GM18861 (cell line): ENCODE measurements around the gene FXR2.
"Not testable (repeated sequence)": the region's sequence is repeated elsewhere in the genome, so short reads cannot be mapped to it uniquely, and the experiment has no call there.

Source experiments
- ATAC-seq: cut with Tn5 transposase; IDR thresholded peaks from one replicate; pipeline ENCODE4 v1.9.1; 2021; ENCODE audit not compliant: unreplicated experiment

FXR2 gene

DNA sequence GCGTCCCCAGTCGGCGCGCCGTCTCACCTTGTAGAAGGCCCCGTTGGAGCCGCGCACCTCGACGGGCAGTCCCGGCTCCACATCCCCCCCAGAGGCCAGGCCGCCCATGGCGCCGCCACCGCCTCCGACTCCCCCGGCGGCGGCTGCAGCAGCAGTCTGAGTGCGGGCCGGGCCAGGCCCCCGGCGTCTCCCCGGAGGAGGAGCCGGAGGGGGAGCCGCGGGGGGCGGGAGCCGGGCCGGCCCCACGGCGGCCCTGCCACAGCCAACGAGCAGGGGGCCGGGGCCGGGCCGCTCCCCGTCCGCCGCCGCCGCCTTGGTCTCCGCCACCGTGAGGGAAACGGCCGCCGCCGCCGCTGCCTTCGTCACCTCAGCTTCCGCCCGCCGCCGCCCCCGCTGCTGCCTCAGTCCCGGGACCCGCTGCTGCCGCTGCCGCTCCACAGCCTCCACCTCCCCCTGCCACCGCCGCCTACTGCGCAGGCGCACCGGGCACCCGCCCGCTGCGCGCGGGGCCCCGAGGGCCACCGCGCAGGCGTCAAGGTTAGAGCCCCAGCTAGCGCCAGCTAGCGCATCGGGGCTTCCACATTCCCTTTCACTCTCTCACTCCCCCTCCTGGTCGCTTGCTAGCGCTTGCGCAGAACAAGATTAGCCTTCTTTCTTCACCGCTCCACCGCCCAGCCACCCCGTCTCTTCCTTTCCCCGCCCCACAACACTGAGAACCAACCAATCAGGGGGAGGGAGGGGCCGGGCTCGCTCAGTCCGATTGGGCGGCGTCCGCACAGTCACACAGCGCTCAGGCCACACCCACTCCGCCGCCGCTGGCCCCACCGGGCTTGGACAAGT, at the start of gene FXR2:
Gene FXR2, minus strand, starts transcription at position 473 of the 840 bp plus-strand sequence. Its CDS starts 365 bp downstream, at position 108.
- ATAC-seq = peak; percentile 86

DNA sequence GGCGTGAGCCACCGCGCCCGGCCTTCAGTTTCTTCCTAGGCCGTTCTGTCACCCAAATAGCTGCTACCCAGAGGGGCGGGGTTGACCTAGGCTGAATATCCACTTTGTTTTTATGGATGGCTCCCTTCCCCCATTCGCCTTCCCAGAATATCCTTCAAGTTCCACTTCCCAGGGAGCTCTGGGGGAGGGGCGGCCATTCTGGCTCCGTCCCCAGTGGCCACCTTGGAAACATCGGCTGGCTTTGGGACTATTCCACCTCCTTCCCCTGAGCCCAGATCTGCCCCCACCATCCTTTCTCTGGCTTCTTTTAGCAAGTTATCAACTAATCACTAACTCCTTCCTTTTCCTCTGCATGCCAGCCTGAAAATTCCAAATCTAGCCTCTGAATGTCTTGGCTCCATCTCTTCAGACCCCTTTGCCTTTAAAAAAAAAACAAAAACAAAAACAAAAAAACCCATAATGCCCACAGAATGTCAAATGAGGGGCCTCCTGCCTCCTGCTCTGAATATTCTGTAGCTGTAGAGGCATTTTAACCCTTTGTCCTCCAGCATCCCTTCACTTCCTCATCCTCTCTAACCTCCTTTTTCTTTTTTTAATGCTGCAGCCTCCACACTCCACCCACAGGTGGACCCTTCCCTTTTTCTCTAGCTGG, 42.4 kb upstream of the FXR2 start:
- ATAC-seq = no peak

- ATAC-seq = no peak
These were observed 40.8 kb upstream of the FXR2 start for GRCh38 chr17:7655541-7655840.

DNA sequence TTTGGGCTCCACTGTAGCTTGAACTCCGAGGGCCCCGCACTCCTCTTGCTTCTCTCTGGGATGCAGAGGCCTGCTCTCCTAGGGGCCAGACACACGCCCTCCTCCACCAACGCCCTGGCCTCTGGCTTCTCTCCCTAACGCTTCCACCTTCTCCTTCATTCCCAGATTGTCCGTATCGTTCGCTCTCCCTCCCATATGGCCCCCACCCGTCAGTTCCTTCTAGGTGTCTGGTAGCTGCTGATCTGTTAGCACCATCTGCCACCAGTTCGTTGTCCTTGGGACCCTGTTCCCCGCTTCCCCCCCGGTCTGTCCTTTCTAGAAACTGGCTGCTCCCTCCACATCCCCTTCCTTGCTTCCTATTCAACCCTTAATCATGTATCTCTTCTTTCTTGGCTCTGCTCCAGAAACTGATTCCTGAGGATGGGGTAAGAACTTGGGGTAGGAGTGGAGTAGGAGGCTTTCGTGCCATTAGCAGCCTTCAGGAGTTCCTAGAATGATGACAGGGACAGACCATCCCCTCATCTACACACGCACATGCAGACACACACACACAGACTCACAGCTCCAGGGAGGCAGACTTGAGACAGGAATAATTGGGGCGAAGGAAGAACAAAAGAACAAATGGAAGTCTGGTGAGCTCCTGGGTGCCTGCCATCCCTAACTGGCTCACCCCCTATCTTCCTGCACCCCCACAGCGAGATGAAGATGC, 40.3 kb upstream of the FXR2 start:
- ATAC-seq = no peak

- no peak for ATAC-seq
These were observed 38.0 kb upstream of the FXR2 start for GRCh38 chr17:7652388-7653356.

DNA sequence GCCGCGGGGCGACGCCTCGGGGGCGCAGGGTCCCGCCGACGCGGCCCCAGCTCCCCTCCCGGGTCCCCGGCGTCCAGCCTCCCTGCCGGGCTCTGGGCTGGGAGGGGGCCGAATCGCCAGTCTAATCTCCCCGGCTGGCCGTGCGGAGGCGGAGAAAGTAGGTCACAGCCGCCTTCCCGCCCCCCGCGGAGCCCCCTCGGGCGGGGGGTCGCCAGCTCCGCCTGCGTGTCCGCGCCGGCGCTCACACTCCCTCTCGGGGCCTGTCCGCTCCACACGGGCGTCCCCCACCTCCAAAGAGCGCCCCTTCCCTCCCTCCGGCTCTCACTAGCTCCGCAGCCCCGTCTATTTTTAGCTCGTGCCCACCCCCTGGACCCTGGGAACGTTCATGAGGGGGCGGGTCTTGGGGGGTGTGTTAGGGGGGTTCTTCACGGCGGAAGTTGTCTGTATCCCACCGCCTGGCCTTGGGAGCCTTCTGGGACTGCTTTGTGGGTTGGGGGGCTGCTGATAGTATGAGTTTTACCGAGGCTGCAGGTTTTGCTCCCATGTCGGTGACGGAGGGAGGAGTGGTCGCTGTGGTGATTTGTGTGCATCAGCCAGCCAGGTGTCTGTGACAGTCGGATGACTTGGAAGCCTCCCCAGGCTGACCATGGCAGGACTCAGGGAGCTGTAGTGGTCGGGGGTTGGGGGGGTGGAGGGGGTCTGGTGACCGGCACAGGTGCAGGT, 37.1 kb upstream of the FXR2 start:
- no peak for ATAC-seq

- no peak for ATAC-seq
These were observed 36.5 kb upstream of the FXR2 start for GRCh38 chr17:7651097-7651664.

DNA sequence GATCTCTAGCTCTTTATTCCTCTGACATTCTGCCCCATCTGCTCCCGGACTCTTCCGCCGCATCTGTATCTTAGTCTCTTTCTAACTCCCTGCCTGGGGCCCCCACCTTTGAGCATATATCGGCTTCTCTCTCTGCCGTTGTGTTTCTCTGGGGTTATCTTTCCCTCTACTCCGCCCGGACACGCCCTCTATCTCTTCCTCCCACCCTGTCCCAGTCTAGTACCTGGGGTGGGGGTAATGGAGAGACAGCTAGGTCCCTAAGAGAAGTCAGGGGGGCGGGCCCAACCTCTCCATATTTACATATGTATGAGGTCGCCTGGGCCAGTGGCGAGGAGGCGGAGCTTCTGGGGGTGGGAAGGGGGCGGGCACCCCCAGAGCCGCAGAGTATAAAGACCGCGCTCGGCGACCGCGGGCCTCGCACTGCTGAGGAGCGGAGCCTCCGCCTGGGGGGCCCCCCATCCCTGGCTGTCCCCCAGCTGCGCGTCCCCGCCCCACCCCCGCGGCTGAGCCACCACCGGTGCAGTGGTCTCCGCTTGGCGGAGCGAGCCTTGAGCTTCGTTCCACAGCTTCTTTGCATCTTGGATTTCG, 35.9 kb upstream of the FXR2 start, which contains the start of gene ATP1B2:
Gene ATP1B2, plus strand, starts transcription at position 418 of the 588 bp plus-strand sequence. CDS start 593 bp downstream, outside the sequence.
- ATAC-seq = no peak

DNA sequence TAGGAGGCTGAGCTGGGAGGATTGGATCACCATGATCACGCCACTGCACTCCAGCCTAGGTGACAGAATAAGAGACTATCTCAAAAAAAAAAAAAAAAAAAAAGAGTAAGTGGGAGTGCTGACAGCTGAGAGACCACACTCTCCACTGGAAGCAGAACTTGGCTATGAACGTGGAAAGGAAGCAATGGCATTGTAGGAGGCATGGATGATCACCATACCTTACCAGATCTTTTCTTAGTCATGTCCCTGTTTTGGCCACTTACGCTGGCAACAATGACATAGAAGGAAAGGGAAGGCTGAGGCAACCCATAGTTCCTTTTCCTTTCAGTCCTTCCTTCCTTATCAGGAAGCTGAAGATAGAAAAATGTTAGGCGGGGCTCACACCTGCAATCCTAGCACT, 32.3 kb upstream of the FXR2 start:
- ATAC-seq = no peak

DNA sequence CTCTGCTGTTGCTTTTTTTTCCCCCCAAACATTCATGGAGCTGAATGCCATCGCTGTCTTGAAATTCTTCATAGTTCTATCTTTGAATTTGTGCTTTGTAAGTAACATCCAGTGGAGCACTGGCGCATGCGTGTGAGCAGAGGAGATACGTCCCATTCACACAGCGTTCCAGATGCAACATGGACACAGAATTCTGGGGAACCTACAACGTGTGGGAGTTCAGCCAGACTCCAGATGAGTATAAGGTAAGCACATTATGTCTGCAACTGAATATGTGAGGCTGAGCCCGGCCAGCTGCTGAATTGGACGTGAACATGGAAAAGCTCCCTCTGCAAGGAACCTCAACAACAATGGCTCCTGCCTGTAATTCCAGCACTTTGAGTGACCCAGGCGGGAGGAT, 31.8 kb upstream of the FXR2 start:
- ATAC-seq = no peak

GRCh38 chr17:7644775-7645174, 30.1 kb upstream of the FXR2 start:
- no peak for ATAC-seq

DNA sequence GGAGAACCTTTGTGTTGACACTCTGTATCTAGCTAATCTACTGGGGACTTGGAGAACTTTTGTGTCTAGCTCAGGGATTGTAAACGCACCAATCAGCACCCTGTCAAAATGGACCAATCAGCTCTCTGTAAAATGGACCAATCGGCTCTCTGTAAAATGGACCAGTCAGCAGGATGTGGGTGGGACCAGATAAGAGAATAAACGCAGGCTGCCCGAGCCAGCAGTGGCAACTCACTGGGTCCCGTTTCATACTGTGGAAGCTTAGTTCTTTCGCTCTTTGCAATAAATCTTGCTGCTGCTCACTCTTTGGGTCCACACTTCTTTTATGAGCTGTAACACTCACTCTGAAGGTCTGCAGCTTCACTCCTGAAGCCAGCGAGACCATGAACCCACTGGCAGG, 26.9 kb upstream of the FXR2 start:
- ATAC-seq = not testable (repeated sequence)

GRCh38 chr17:7640783-7641182, 26.1 kb upstream of the FXR2 start:
- ATAC-seq = no peak

DNA sequence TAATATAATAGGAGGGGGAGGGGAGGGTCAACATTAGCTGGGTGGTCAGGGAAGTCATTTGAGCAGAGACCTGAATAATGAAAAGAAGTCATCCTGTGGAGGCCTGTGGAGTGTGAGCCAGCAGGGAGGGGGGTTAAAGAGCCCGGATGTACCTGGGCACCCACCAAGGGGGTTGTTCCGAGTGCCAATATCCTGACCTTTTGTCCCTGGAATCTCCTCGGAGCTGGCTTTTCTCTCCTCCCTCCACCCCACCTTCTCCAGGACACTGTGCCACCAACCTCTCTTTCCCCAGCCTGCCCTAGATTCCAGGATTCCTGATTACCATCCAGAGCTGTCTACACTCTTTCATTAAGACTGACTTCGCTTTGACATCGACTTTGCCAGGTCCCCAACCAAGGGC, 21.5 kb upstream of the FXR2 start:
- no peak for ATAC-seq

DNA sequence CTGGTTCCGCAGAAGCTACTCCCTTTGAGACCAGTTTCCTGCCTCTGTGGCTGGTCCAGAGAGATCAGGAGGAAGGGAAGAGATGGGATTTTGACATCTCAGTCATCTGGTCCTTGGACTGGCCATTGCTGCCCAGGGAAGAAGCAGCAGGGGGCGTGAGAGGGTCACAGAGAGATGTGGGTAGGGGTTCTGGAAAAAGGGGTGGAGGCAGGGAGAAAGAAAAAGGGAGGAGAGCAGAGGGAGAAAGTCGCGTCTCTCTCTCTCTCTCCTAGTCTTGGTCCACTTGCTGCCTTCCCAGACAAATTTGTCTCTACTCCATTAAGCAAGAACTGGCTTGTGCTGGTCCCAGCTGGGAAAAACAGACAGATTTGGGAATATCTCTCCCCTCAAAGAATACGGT, 19.7 kb upstream of the FXR2 start:
- no peak for ATAC-seq

- no peak for ATAC-seq
These were observed 18.4 kb upstream of the FXR2 start for GRCh38 chr17:7633093-7633492.

GRCh38 chr17:7632492-7632894, 17.8 kb upstream of the FXR2 start:
- ATAC-seq = no peak

- no peak for ATAC-seq
These were observed 17.0 kb upstream of the FXR2 start for GRCh38 chr17:7631398-7632380.
